Activated T-cell treated with anti-CD3 and anti-CD28 coated beads, Interleukin-2, amount 50 U/mL, for 1 hour (primary cell): ENCODE measurements around the gene KIF26B.
A peak's percentile ranks its signal among the peaks of the same experiment; 100 is the strongest.

Experiments used
- DNase-seq: peaks from one replicate; pipeline ENCODE4 v3.0.0-alpha.2; 2020

Gene KIF26B

GRCh38 chr1:245133995-245134715, 20.6 kb upstream of the KIF26B start:
- DNase-seq = no peak

GRCh38 chr1:245142171-245142798, 12.5 kb upstream of the KIF26B start:
- no peak for DNase-seq

GRCh38 chr1:245142976-245143375, 11.8 kb upstream of the KIF26B start:
- DNase-seq = no peak

- no peak for DNase-seq
Observed at GRCh38 chr1:245143849-245144248, 10.9 kb upstream of the KIF26B start.

- DNase-seq = no peak
Observed at GRCh38 chr1:245148069-245148468, 6.7 kb upstream of the KIF26B start.

- DNase-seq = no peak
Observed at GRCh38 chr1:245148861-245149260, 5.9 kb upstream of the KIF26B start.

- DNase-seq = peak; percentile 59
Observed at GRCh38 chr1:245153081-245153551, 1.7 kb upstream of the KIF26B start.

- peak; percentile 28 for DNase-seq
Observed at GRCh38 chr1:245153552-245154428, 995 bp upstream of the KIF26B start.

- DNase-seq = peak; percentile 20
Observed at GRCh38 chr1:245155272-245156040, 671 bp downstream of the KIF26B start.

GRCh38 chr1:245156041-245156735, 1.4 kb downstream of the KIF26B start:
- peak; percentile 77 for DNase-seq

GRCh38 chr1:245156736-245157505, 2.1 kb downstream of the KIF26B start:
- DNase-seq = no peak

GRCh38 chr1:245158913-245159312, 4.1 kb downstream of the KIF26B start:
- DNase-seq = no peak

- no peak for DNase-seq
Observed at GRCh38 chr1:245160288-245160687, 5.5 kb downstream of the KIF26B start.

- DNase-seq = no peak
Observed at GRCh38 chr1:245160741-245161400, 6.1 kb downstream of the KIF26B start.

- DNase-seq = no peak
Observed at GRCh38 chr1:245161866-245162265, 7.1 kb downstream of the KIF26B start.

- DNase-seq = no peak
Observed at GRCh38 chr1:245166471-245166885, 11.7 kb downstream of the KIF26B start.

- DNase-seq = no peak
Observed at GRCh38 chr1:245168086-245168485, 13.3 kb downstream of the KIF26B start.

GRCh38 chr1:245168906-245169305, 14.1 kb downstream of the KIF26B start:
- DNase-seq = no peak

GRCh38 chr1:245169376-245169775, 14.6 kb downstream of the KIF26B start:
- DNase-seq = no peak

GRCh38 chr1:245172026-245172425, 17.2 kb downstream of the KIF26B start:
- no peak for DNase-seq

- DNase-seq = no peak
Observed at GRCh38 chr1:245172829-245173228, 18.0 kb downstream of the KIF26B start.
